ENCODE data around the gene ITSN2. TPM values are rescaled to one million over a fixed set of nuclear protein-coding genes. Genes with fewer than 3 reads are reported as not detected.

ITSN2 gene
- total RNA-seq, 1 experiment from 2014 or later, result 19.8 TPM

GRCh38 chr2:24350826-24351626 lies 9.3 kb downstream of the ITSN2 start:
- DNase-seq (ENCODE audit: low spot score) (no peak), ATAC-seq (no peak)
- Mint-ChIP-seq H3K27ac (no peak overlapping the region), H3K9me3 (no peaks in the 10 kb centered on the region), H3K36me3 (no peaks in the 10 kb centered on the region), H3K4me3 (no peak overlapping the region), H3K27me3 (ENCODE audit: low read depth) (no peaks in the 10 kb centered on the region), H3K4me1 (no peaks in the 10 kb centered on the region; the same call in 1 of the 2 replicates)
- POLR2A ChIA-PET, result no interaction called here
- no peak for TF ChIP-seq NR2C2 (CRISPR knock-in tag; IDR thresholded peaks at IDR 0.05)
- TF ChIP-seq SMAD4 (CRISPR knock-in tag; IDR thresholded peaks at IDR 0.05), result no peak
- no peak for TF ChIP-seq CBFB (CRISPR knock-in tag; IDR thresholded peaks at IDR 0.05; ENCODE audit: low read depth)
- no peak for TF ChIP-seq SOX15 (CRISPR knock-in tag; IDR thresholded peaks at IDR 0.05)
- TF ChIP-seq ZNF416 (CRISPR knock-in tag; IDR thresholded peaks at IDR 0.05), result no peak
- TF ChIP-seq SMAD3 (CRISPR knock-in tag; IDR thresholded peaks at IDR 0.05; ENCODE audit: borderline replicate concordance), result no peak
- no peak for TF ChIP-seq NR1H2 (CRISPR knock-in tag; IDR thresholded peaks at IDR 0.05)
- no peak for TF ChIP-seq NFYB (CRISPR knock-in tag; conservative IDR thresholded peaks at IDR 0.05; ENCODE audit: low read depth)
- TF ChIP-seq FOXJ3 (CRISPR knock-in tag; IDR thresholded peaks at IDR 0.05; ENCODE audit: borderline replicate concordance), result no peak
- TF ChIP-seq AFF4 (CRISPR knock-in tag; IDR thresholded peaks at IDR 0.05; ENCODE audit: borderline replicate concordance), result no peak
- no peak for TF ChIP-seq ATF6 (CRISPR knock-in tag; IDR thresholded peaks at IDR 0.05)
- TF ChIP-seq ATF1 (CRISPR knock-in tag; IDR thresholded peaks at IDR 0.05), result no peak
- TF ChIP-seq IRF2 (CRISPR knock-in tag; IDR thresholded peaks at IDR 0.05; ENCODE audit: borderline replicate concordance, low read depth), result no peak
- CTCF ChIA-PET, result no interaction called here

- POLR2A ChIA-PET, result no interaction called here
- H3K27ac Mint-ChIP-seq, result no peak overlapping the region
- no peaks in the 10 kb centered on the region for H3K9me3 Mint-ChIP-seq
- no peak overlapping the region for H3K4me3 Mint-ChIP-seq
- H3K36me3 Mint-ChIP-seq, result no peaks in the 10 kb centered on the region
- H3K4me1 Mint-ChIP-seq, result no peaks in the 10 kb centered on the region; the same call in 1 of the 2 replicates
- ATAC-seq, result no peak
- TF ChIP-seq ETV6 (CRISPR knock-in tag; IDR thresholded peaks at IDR 0.05) (no peak), ZNF671 (CRISPR knock-in tag; IDR thresholded peaks at IDR 0.05) (no peak), FOXP1 (CRISPR knock-in tag; IDR thresholded peaks at IDR 0.05; ENCODE audit: borderline replicate concordance) (no peak), ATF3 (CRISPR knock-in tag; conservative IDR thresholded peaks at IDR 0.05) (no peak), AR (CRISPR knock-in tag; IDR thresholded peaks at IDR 0.05) (no peak), ZBTB21 (CRISPR knock-in tag; IDR thresholded peaks at IDR 0.05; ENCODE audit: borderline replicate concordance) (no peak), ZNF138 (CRISPR knock-in tag; conservative IDR thresholded peaks at IDR 0.05) (no peak)
- no peak for DNase-seq (ENCODE audit: low spot score)
- no peaks in the 10 kb centered on the region for H3K27me3 Mint-ChIP-seq (ENCODE audit: low read depth)
- CTCF ChIA-PET, result no interaction called here
Observed at GRCh38 chr2:24349097-24349496, 11.2 kb downstream of the ITSN2 start.

Data from WTC11 (cell line).